SK-N-SH treated with all-trans-retinoic acid at 6 μM for 48 hours (cell line): Measurements from ENCODE around the gene PLXND1.

Experiments
- GLIS3 ChIP-seq: fragments of 250-450 bp; sonication (Bioruptor Pico); IDR thresholded peaks from 2 replicates; pipeline ENCODE4 v1.5.0; 2020; ENCODE audit warnings: mild to moderate bottlenecking, moderate library complexity
- ZNF8 ChIP-seq: fragments of 450-650 bp; formaldehyde crosslinking; IDR thresholded peaks from 2 replicates; pipeline ENCODE4 v1.5.0; 2020; ENCODE audit warnings: mild to moderate bottlenecking, moderate library complexity
- TF ChIP-seq, protein P1 (sequence below): fragments of 250-450 bp; sonication (Bioruptor Pico); IDR thresholded peaks from 2 replicates; pipeline ENCODE4 v1.5.0; 2020; ENCODE audit warnings: mild to moderate bottlenecking, moderate library complexity

- TF ChIP-seq ZNF8 (CRISPR knock-in tag) (no peak), GLIS3 (CRISPR knock-in tag) (no peak)
- TF ChIP-seq, protein P1, sequence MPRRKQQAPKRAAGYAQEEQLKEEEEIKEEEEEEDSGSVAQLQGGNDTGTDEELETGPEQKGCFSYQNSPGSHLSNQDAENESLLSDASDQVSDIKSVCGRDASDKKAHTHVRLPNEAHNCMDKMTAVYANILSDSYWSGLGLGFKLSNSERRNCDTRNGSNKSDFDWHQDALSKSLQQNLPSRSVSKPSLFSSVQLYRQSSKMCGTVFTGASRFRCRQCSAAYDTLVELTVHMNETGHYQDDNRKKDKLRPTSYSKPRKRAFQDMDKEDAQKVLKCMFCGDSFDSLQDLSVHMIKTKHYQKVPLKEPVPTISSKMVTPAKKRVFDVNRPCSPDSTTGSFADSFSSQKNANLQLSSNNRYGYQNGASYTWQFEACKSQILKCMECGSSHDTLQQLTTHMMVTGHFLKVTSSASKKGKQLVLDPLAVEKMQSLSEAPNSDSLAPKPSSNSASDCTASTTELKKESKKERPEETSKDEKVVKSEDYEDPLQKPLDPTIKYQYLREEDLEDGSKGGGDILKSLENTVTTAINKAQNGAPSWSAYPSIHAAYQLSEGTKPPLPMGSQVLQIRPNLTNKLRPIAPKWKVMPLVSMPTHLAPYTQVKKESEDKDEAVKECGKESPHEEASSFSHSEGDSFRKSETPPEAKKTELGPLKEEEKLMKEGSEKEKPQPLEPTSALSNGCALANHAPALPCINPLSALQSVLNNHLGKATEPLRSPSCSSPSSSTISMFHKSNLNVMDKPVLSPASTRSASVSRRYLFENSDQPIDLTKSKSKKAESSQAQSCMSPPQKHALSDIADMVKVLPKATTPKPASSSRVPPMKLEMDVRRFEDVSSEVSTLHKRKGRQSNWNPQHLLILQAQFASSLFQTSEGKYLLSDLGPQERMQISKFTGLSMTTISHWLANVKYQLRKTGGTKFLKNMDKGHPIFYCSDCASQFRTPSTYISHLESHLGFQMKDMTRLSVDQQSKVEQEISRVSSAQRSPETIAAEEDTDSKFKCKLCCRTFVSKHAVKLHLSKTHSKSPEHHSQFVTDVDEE (CRISPR knock-in tag): no peak
These were observed 41.4 kb downstream of the PLXND1 start for GRCh38 chr3:129564981-129565644.
